ENCODE results near the gene DQX1.
A peak's percentile ranks its signal among the peaks of the same experiment; 100 is the strongest.

DQX1 gene

DNA sequence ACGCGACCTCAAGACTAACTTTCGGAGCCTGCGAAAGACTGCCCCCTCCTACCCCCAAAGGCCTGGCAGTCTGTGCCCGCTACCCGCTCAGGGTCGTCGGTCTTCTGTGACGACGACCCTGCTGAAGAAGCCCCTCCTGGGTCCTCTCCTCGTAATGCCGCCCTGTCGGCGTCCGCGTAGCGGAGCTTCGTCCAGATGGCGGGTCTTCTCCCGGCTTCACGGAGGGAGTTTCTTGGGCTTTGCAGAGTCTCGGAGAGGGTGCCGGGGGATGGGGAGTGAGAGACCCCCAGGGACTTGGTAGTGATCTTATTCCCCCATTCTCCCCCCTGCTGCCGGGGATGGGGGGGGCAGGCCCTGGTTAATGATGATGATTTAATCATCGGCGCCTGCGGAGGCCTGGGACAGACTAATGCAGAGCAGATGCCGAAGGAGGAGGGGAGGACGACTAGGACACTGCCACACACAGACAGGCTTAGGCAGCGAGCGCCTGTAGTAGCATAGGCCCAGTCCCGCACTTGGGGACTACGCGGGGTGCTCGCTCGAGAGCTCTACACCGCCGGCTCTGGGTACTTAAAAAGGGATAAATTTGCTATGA lies 18.0 kb downstream of the DQX1 start:
- no peak for DNase-seq

DNA sequence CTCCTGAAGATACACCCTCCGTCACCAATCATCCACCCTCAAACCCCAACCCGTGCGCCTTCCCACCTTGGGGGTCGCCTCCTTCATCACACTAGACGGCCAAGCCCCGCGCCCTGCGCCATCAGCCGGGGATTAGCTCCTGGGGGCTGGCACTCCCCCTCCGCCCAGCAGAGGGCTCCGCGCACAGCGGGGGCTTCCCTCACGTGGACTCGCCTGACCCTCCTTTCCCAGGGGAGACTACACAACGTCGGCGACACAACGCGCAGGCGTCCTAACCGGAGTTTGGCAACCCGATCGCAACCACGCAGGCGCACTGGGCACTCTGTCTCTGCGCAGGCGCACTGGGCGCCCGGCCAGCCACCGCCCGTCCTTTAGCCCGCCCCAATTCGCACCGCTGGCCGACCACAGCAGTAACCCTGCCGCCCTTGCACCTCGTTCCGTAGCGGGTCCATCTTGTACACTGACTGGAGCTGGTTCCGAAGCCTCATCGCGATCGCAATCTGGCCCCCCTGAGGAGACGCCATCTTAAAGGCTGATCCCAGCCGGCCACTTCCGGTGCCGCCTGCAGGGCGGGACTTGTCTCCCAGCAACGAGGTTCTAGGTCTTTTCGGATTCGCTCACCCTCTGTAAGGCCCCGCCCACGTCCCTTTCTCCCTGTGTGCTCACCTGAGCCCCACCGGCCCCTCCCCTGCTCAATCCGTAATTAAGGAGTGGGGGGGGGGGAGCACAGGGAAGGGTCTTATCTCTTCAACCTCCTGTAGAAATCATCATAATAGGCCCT lies 18.7 kb downstream of the DQX1 start, which contains the start of gene PCGF1:
Gene PCGF1 (minus strand): TSS at position 551 of the 781 bp plus-strand sequence. CDS start 27 bp downstream, at position 524.
- DNase-seq: peak; percentile 93

DNA sequence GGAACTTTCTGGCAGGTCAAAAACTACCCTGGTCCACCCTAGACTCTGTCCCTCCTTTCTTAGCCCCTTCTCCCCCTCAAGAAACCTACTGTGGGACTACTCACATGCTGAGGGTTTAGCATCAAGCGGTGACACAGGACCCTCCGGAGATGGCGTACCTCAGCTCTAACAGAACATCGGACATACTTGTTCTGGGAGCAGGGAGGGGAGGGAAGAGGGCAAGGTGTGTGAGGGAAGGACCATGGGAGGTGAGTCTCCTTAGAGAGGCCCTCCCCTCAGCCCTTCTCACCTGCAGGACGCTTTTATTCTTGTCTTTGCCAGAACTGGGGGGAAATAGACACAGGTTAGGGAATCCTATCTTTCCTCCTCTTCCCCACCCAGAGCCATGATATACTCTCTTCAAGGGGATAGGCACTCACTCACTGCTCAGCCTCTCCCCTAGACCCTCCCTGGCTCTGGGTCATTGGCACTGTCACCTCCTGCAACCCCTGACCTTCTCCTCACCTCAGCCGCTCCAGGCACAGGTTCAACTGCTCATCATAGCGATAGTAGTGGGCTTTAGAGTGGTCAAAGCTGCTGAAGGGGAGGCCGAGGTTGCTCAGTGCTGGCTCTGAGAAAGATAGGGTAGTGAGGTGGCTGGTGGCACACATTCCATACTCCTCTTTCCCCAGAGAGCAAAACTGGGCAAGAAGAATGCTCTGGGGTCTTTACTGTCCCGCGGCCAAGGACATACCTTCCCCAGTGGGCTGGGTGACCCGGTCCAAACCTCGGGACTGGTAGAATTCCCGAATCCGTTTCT lies 20.4 kb downstream of the DQX1 start:
- no peak for DNase-seq

DNA sequence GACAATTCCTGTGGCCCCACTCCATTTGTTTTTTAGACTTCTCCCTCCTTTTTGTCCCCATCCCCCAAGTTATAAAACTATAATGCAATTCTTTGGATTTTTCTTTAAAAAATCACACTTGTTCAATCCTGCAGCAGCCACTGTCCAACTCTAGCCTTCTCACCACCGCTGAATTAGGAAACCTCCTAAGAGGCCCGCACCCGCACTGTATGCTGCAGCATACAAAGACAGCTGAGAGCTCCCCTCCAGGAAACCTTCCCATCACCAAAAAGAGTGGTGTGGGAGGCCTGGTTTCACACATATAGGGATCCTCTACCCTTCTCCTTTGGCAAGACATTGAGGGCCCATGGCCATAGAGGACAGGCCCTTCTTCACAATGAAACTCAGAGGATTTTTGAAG lies 21.4 kb downstream of the DQX1 start:
- DNase-seq: no peak

DNA sequence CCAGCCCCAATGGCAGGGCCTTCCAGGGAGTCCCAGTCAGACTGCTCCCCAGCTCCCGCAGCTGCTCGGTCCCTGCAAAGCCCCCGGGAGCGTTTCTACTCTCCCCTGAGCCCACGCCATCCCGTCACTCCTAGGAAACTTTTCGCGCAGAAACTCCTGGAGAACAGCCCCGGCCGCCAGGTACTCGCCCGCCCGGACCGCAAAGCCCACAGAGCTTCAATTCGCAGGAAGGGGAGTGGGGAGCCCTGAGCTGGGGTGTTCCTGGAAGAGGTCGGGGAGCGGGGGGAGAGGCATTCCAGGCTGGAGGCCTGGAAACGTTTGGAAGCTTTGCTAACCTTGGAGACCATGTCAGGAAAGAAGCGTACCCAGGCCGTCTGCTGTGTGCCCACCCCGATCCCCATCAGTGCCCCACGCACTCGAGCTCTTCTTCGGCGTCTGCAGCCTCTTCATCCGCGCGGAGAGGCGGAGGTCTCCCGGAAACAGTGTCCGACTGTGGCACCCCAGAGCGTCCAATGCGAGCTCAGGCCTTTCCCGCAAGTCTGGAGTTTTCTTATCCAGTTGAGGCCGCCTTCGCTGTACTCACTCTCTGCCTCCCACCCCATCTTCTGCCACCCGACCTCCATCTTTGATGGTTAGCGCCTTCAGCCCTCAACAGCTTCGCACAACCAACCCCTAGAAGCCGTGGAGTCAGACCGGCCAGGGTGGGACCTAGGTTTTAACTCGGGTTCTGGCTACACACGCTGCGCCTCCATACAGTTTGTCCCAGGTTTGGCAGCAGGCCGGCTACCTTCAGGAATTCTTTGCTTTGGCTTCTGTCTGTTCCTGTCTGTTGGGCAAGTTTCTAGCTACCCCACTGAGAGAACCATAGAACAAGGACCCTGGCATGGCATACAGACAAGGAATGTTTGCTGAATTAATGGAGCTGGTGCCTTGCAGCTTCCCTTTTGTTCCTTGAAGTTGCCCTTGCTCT lies 22.2 kb downstream of the DQX1 start:
- no peak for DNase-seq

DNA sequence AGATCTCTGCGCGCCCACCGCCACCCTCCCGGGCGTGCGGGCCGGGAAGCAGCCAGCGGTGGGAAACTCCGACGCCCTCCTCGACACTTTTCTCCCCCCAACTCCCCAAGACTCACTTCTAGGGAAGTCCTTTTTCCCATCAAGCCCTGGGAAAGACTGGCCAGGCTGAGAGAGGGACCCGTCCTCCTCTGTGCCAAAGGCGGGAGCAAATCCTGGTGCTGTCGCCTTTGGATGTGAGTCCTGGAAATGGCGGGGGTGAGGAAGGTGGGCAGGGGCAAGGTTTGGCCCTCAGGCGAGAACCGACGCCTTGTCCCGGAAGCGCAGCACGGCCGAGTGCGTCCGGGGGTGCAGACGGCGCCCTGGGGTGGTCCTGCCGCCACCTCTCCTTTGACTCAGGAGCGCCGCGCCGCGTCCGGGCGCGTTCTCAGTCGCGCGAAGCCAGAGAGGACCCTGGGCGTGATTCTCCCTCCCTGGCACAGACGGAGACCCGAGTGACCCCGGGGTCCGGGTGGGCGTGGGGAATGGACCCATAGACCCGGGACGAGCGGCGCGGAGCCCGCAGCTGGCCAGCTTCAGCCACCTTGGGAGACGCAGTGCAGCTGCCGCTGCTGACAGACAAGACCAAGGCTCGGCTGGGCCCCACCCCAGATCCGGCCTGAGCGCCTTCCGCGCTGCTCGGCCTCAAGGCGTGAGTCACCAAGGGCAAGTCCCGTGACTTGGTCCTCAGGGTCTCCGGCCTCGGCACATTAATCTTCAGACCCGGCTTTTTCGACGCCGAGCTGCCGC lies 23.1 kb downstream of the DQX1 start:
- no peak for DNase-seq

DNA sequence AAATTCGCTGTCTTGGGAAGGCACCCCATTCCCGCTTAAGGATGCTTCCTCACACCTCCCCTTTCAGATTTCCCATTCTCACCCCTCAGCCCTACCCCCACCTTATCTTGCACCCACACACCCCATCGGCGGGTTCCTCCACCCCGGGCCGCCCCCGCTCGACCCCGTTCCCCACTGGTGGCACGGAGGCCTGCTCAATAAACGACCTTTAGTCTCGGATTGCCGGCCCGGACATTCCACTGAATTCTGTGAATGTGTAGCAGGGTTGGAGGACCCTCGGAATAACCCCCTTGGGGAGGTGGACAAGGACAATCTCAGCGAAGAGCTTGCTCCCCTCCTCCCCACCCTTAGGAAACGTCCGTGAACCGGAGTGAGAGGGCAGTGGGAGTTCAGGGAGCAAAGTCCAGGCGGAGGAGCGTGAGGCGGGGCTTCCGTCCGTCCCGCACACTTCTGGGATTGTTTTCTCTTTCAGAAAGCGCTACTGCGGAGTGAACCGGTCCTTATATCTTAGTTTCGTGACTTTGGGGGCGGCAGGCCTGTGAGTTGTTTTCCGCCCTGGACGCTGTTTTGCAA lies 23.8 kb downstream of the DQX1 start:
- no peak for DNase-seq

DNA sequence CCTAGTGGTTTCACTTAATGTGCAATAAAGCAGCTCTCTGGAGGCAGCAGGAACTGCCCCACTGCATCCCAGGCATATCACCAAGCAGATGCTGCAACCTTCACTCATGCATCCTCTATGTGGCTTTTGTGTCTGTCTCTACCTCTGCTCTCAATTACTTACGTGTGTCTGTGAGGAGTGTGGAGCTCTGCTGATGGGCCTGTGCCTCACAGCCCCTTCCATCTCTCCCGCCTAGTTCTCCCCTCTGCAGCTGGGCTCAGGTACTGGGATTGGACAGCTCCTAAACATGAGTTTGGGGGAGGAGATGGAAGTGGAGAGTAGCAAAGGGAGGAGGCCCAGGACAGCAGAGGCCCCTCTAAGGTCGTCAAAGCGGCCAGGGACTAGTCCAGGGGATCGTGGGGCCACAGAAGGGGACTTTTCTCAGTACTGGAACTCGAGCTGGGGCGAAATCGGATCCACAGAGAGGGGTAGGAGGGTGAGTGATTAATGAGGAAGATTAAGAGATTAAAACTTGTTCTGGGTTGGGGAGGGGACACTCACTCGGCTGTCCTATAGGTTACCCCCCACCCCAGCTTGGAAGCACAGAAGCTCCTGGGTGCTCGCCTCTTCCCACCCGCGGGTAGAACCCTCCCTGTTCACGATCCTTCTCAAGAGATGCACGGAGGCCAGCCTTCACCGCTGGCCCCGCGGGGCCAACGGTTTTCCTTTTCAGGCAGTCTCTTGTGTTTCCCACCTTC lies 24.5 kb downstream of the DQX1 start:
- no peak for DNase-seq

DNA sequence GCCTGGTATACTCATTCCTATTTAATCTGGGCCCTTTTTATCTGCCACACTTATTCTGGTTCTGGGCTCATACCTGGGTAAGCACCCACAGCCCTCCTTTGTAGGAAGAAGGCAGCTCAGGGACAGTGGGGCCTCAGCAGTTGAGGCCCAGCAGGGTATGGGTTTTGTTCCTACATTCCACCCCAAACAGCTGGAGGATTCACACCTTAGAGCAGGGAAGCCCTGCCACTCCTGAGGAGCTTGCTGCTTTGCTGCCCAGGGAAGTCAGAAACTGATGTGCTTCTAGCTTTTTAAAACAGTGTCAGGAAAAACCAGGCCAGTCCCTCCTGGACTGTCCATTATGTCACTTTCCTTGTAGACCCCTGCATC lies 25.5 kb downstream of the DQX1 start:
- DNase-seq: no peak

DNA sequence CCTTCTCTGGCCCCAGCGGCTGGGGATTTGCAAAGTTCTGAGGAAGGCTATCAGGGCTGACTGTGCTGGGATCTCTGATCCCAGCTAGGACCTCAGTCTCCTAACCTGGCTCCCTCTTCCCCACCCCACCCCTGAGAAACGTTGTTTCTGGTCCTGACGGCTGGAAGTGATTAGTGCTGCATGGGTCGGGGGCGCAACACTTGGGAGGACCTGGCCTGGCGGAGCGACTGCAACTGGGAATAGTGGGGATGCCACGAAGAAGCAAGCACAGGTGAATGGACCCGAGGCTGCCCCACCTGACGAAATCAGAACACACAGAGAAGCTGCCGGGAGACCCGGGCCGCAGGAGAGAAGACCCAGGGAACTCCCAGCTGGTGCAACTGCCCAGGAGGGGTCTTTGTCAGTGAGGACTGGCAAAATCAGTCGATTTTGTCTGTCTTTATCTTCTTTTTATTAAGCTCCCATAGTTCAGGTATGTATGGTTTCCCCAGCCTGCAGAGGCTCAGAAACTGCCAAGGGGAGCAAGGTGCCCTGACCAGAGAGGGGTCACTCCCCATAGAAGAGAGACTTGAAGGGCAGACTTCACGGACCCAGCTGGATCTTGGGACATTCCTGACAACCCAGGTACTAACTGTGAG lies 26.0 kb downstream of the DQX1 start:
- no peak for DNase-seq

DNA sequence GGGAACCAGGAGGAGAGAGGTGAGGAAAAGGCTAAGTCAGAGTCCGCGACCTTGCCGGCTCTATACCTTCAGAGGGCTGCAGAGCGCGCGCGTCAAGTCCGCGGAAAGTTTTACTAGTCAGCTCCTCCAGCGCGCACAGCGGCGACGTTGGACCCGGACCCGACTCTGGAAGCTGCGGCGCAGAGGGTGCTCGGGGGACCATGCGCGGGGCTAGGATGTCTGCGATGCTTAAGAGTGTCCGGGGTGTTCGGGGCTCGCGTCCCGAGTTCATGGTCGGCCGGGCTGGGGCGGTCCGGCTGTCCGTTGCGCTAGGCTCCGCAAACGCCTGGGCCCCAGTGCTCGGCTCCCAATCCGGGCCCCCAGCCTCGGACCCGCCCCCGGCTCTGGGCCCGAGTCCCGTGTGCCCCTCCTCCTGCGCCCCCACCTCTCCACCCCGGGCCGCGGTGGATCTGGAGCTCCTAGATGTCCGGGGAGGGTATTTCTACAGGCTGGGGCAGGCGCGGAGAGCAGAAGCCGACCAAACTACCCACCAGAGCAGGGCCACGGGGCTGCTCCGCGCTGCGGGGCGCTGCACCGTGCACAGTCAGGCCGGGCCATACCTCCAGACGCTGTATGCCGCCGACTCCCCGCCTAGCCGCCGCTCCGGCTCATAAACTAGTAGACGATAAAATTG lies 26.6 kb downstream of the DQX1 start, which contains the start of gene LBX2:
Gene LBX2 (minus strand): TSS at position 337 of the 673 bp plus-strand sequence. CDS start 66 bp downstream, at position 271.
- no peak for DNase-seq

DNA sequence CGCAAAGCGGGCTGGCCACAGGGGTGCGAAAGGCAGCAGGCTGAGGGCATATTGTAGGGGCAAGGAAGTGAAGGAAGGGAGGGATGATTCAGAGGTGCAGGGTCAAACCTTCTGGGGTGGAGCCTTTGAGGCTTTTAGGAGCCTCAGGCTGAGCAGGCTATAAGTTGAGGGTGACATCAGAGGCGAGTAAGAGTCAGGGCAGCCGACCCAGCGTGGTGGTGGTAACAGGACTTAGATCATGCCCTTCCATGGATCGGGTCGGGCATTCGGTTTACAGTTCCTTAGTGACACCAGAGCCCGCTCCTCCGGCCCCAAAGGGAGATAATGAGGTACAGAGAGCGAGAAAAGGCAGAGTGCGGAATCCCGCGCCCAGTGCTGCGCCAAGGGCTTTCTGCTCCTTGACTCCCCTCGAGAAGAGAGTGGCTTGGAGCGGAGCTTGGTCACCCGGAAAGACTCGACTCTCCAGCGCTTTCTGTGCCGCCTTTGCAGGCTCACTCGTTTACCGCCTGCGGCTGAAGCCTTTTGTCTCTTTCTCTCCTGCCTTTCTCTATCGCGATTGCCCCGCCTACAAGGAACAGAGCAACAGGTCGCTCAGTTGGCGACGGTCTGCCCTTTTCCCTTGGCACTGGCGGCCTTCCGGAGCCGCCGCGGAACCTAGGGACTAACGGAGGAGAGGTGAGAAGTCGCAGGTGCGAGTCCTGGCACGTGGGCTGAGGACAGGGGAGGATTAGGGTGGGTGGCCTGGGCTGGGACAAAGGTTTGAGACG lies 27.3 kb downstream of the DQX1 start:
- DNase-seq: no peak

DNA sequence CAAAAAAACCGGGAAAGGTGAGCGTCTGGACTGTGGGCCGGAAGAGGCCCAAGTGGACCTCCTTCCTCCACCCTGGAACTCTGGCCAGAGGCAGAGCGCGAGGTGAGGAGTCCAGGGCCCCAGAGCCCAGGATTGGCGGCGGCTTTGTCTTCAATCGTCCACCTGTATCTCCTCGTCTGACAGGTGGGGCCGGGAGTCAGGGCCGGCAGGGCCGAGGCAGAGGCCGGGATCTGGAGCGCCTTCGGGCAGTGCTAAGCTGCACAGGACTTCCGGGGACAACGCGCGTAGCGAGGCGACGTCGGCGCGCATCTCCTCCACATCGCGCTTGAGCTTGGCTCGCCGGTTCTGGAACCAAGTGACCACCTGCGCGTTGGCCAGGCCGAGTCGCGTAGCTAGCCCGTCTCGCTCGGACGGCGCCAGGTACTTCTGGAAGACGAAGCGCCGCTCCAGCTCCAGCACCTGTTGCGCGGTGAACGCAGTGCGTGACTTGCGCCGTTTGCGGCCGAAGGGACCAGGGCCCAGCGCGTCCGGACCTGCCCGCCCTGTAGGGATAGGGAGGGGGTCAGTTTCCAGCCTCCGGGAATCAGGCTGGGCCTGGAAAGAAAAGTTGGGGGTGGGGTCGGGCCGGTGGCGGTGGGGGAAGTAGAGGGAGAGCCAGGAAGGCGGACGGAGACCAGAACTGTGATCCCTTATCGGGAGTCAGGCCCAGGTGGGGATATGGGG lies 28.1 kb downstream of the DQX1 start:
- DNase-seq: no peak

DNA sequence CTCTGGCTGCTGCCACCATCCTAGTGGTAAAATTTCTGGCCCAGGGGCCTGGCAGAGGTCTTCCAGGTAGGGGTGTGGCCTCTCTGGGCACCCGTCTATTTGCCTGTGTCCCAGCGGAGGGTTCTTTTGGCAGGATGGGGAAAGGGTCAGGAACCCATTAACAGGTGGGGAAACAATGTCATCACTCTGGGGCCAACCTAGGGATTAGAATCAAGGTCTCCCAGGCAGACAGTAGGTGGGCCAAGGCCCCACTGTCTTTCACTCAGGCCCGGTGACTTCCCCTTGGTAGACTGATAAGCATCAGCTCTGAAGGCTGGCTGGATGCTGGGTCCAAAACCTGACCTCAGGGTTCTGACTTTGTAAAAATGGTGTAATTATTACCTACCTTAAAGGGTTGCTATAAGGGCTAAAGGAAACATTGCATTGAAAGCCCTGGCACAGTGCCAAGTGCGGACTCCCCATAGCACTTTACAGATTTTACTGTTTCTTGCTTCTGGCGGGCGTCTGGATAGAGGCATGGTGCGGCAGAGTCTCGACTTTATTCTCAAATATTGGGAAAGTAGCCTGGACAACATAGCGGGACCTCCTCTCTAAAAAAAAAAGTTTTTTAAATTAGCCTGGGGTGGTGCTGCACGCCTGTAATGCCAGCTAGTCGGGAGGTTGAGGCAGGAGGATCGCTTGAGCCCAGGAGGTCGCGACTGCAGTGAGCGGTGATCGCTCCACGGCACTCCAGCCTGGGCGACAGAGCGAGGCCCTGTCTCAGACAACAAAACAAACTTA lies 28.8 kb downstream of the DQX1 start:
- DNase-seq: no peak

DNA sequence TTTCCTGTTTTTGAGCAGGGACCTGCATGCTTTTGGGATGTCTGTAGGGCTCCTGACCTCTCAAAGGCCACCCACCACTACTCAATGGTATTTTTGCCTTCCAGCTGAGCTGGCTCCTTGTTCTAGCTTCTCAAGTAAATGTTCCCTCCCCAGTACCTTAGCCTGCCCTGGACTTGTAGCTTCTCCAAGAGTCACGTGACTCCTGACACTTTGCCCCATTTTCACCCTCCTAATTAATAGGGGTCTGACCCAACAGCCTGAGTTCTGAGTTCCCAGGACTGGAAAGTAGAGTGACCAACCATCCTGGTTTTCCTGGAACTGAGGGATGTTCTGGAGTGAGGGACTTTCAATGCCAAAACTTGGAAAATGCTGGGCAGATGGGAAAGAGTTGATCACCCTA lies 30.6 kb downstream of the DQX1 start:
- no peak for DNase-seq

DNA sequence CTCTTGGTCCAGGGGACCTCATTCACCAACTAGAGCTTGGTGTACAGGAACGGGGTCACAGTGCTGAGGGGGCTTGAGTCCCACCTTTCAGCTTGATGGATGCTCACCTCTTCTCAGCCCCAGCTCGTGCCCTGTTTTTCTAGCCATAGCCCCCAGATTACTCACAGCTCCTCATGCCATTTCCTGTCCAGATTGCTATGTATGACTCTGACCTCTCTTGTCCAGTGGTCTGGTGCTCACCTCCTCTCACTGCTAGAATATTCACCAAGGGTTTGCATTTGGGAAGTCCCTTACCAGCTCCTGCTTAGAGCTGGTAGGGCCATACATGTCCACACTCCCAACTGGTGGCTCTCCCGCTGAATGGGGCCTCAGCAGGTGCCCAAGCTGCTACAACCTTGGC lies 32.5 kb downstream of the DQX1 start:
- no peak for DNase-seq
